CD4-positive, alpha-beta T cell treated with Interleukin-10 for 1 hour (primary cell): ENCODE data around the gene SEC22A.
"Not testable (repeated sequence)": the region's sequence is repeated elsewhere in the genome, so short reads cannot be mapped to it uniquely, and the experiment has no call there.

Experiments
- DNase-seq: peaks from one replicate; pipeline ENCODE4 v3.0.0-alpha.2; 2020

Gene SEC22A

GRCh38 chr3:123186695-123187094 is 15.0 kb upstream of the SEC22A start:
- DNase-seq: no peak

GRCh38 chr3:123188058-123188457 is 13.7 kb upstream of the SEC22A start:
- no peak for DNase-seq

- no peak for DNase-seq
Observed at GRCh38 chr3:123193448-123194101, 8.2 kb upstream of the SEC22A start.

DNA sequence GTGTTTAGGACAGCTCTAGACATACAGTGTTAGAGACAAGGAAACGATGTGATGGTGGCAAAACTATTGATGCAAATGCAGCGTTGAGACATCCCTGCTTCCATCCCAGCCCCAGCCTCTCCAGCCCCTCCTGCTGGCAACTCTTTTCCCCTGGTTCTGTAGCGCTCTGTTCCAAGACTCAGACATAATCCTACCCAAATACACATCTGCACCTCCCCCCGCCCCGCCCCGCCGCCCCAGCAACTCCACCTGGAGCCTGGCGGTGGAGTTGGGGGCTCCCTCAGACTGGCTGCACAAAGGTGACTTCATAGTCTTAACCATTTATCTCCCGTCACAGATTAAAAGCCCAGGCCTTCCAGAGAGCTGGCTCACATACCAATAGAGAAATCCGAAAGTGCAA is 7.2 kb upstream of the SEC22A start:
- peak; percentile 7 for DNase-seq

DNA sequence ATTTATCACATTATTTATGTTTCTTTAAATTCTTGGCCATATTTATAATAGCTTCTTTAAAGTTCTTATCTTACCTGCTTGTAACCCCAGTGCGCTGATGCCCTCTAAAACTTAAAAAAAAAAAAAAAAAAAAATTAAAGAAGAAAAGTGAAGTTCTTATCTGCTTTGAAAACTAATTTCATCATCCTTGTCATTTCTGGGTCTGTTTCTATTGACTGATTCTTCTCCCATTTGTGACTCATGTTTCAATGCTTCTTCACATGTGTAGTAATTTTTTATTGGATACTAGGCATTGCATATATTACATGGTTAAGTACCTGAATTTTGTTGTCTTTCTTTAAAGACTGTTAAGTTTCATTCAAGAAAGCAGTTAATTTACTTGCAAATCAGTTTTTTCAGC is 3.4 kb upstream of the SEC22A start:
- DNase-seq: no peak

DNA sequence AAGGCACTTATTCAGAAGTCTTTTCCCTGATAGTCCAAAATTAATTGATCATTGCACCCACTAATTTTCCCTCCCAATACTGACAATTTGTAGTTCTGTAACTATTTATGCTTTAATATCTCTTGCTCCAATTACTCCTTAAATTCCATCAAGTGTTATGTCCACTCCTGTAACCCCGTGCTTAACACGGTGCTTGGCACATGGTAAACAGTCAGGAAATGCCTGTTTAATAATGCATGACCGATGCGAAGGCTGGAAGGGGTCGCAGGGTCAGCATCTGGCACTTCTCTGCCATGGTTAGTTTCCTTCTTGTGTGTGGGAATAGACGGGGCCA is 553 bp upstream of the SEC22A start:
- DNase-seq: no peak

- peak; percentile 13 for DNase-seq
Observed at GRCh38 chr3:123202451-123202850, 708 bp downstream of the SEC22A start.

DNA sequence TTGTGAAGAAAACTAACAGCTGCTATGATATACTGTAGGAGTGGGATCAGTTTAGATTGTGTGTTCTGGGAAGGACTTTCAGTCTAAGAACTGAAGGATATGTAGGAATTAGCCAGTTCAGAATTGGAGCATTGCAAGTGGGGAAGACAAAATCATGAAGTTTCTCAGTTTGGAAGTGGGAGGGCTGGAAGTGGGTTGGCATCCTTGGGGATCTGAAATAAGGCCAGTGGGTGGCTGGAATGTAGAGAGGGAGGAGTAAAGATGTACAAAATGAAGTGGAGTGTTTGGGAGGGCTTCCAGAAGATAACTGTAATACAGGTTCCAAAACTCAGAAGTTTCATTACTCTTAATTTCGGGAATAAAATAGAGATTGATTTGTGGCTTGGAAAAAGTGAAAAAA is 17.2 kb downstream of the SEC22A start:
- DNase-seq: no peak

- DNase-seq: not testable (repeated sequence)
Observed at GRCh38 chr3:123221369-123221768, 19.6 kb downstream of the SEC22A start.

GRCh38 chr3:123225016-123225415 is 23.3 kb downstream of the SEC22A start:
- no peak for DNase-seq

DNA sequence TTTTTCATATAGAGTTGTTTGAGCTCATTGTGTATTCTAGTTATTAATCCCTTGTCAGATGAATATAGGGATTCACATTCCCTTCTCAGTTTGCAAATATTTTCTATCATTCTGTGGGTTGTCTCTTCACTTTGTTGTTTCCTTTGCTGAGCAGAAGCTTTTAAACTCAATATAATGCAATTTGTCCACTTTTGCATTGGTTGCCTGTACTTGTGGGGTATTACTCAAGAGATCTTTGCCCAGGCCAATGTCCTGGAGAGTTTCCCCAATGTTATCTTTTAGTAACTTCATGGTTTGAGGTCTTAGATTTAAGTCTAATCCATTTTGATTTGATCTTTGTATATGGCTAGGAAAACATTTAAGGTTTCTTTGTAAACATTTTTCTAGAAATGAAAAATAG is 24.8 kb downstream of the SEC22A start:
- DNase-seq: no peak

- DNase-seq: no peak
Observed at GRCh38 chr3:123229145-123229544, 27.4 kb downstream of the SEC22A start.

DNA sequence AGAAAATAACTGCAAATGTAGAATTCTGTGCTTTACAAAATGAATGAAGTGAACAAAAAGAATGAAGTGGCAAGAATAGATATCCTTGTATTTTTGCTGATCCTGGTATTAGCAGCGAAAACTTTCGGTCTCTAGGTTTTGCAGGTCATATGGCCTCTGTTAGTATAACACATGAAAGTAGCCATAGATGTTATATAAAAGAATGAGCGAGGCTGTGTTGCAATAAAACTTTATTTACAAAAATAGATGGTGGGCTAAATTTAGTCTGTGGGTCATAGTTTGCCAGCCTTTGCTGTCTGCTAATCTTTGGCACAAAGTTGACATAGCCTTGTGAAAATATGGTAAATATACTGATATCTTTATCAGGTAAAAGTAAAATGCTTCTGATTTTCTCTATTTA is 35.2 kb downstream of the SEC22A start:
- DNase-seq: no peak

- not testable (repeated sequence) for DNase-seq
Observed at GRCh38 chr3:123239186-123239585, 37.4 kb downstream of the SEC22A start.

DNA sequence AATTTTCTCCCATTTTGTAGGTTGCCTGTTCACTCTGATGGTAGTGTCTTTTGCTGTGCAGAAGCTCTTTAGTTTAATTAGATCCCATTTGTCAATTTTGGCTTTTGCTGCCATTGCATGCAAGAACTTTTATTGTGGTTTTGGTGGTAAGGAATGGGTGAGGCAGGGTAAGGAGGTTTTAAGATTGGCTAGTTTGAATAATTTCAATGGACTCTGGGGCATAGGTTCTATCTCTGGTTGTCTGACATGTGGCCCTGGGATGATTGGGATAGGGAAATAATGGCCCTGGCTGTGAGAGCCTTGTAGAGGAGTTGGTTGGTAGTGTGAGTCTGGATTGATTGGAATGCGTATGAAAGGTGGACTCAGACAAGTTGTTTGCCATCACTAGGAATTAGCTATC is 38.0 kb downstream of the SEC22A start:
- no peak for DNase-seq

GRCh38 chr3:123244128-123244527 is 42.4 kb downstream of the SEC22A start:
- DNase-seq: peak; percentile 34

GRCh38 chr3:123246866-123247265 is 45.1 kb downstream of the SEC22A start:
- DNase-seq: no peak

DNA sequence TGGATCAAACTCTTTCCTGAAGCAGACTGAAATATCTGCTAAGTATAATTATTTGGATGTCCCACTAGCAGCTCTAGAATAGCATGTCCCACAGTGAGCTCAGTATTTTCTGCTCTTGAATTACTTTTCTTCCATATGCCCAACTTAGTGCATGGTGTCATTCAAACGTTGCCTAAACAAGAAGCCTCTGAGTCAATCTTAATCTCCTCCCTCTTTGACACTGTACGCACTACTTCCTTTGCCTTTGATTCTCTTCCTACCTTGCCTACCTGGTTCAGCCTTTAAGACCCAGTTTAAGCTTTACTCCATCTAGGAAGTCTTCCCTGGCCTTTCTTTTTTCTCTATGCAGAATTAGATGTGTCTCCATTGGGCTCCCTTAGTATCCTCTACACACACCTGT is 54.5 kb downstream of the SEC22A start:
- no peak for DNase-seq

DNA sequence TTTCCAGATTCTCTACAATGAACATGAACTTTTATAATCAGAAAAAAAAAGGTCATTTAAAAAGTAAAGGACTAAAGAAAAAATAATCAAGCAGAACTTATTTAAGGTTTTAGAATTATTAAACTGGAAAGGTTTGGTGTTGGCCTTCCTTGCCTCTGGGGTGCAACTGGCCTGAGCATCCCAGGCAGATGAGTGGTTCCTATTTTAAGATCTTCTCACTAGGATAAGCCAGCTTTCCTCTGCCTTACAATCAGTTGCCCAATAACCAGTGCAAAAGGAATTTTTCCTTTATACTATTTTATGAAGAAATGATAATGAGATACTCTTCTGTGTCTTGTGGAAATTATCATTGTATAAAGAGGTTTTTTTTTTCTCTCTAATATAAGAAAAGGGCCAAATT is 56.6 kb downstream of the SEC22A start:
- DNase-seq: no peak

- DNase-seq: peak; percentile 36
Observed at GRCh38 chr3:123258811-123259420, 57.2 kb downstream of the SEC22A start.

GRCh38 chr3:123261666-123262065 is 59.9 kb downstream of the SEC22A start:
- DNase-seq: no peak

DNA sequence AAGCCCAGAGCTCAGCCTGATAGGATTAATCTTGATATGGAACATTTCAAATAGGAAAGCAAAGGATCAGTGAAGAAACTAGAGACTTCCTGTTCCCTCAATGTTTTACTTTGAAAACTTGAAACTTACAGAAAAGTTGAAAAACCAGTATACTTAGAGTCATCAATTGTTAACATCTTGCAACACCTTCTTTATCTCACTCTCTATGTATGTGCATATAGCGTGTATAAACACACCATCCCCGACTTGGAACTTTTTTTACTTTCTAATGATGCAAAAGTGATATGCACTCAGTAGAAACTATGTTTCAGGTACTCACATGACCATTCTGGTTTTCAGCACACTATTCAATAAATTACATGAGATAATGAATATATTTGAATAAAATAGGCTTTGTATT is 60.5 kb downstream of the SEC22A start:
- no peak for DNase-seq

GRCh38 chr3:123262868-123263267 is 61.1 kb downstream of the SEC22A start:
- DNase-seq: no peak

GRCh38 chr3:123263941-123264340 is 62.2 kb downstream of the SEC22A start:
- no peak for DNase-seq

DNA sequence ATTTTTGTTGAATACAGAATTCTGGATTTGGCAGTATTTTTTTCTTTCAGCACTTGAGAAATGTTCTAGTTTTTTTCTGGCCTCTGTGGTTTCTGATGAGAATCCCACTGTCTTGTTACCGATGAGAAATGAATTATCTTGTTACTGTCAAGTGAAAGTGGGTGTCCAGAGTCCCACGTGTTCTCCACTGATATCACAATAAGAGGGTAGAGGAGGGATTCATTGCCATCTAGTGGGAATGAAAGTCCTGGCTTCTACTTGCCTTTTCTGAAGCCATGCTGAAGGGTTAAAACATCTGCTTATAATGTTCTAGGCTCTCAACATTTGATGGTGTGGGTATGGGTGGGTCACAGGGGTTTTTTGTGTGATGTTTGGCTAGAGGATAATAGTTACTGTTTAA is 66.1 kb downstream of the SEC22A start:
- no peak for DNase-seq
